Medulla oblongata (tissue), 1 donor: ENCODE data around the gene RABL6.
A peak's percentile ranks its signal among the peaks of the same experiment; 100 is the strongest.
"Not testable (repeated sequence)": the region's sequence is repeated elsewhere in the genome, so short reads cannot be mapped to it uniquely, and the experiment has no call there.

Experiments
- DNase-seq: peaks from one replicate; pipeline ENCODE4 v3.0.0-alpha.2; 2015; ENCODE audit errors: extremely low spot score

Gene RABL6

GRCh38 chr9:136881691-136882108 lies 74.0 kb downstream of the RABL6 start:
- DNase-seq, result peak; percentile 59

- DNase-seq, result peak; percentile 37
Observed at GRCh38 chr9:136882109-136882946, 74.6 kb downstream of the RABL6 start.

GRCh38 chr9:136882947-136883283 lies 75.2 kb downstream of the RABL6 start:
- not testable (repeated sequence) for DNase-seq

- DNase-seq, result not testable (repeated sequence)
Observed at GRCh38 chr9:136883670-136884069, 75.9 kb downstream of the RABL6 start.

GRCh38 chr9:136885950-136886578 lies 78.3 kb downstream of the RABL6 start, which contains the start of gene TRAF2:
TRAF2 (plus strand) TSS chr9:136886516; CDS start chr9:136898741, 12,225 bp downstream.
- DNase-seq, result peak; percentile 98

- DNase-seq, result peak; percentile 57
Observed at GRCh38 chr9:136886610-136887597, 79.2 kb downstream of the RABL6 start.

GRCh38 chr9:136888454-136888853 lies 80.7 kb downstream of the RABL6 start:
- no peak for DNase-seq

- DNase-seq, result no peak
Observed at GRCh38 chr9:136889858-136890257, 82.1 kb downstream of the RABL6 start.

- no peak for DNase-seq
Observed at GRCh38 chr9:136890661-136891060, 82.9 kb downstream of the RABL6 start.
